Activated naive CD4-positive, alpha-beta T cell (primary cell): ENCODE measurements around the gene TBC1D17.
A peak's percentile ranks its signal among the peaks of the same experiment; 100 is the strongest.

Source experiments
- DNase-seq, 4 experiments: peaks; one replicate each; lab custom pipeline; 2025; lab: John Stamatoyannopoulos, UW

The TBC1D17 gene

GRCh38 chr19:49848938-49849337 is 28.6 kb upstream of the TBC1D17 start:
- DNase-seq: no peak

DNA sequence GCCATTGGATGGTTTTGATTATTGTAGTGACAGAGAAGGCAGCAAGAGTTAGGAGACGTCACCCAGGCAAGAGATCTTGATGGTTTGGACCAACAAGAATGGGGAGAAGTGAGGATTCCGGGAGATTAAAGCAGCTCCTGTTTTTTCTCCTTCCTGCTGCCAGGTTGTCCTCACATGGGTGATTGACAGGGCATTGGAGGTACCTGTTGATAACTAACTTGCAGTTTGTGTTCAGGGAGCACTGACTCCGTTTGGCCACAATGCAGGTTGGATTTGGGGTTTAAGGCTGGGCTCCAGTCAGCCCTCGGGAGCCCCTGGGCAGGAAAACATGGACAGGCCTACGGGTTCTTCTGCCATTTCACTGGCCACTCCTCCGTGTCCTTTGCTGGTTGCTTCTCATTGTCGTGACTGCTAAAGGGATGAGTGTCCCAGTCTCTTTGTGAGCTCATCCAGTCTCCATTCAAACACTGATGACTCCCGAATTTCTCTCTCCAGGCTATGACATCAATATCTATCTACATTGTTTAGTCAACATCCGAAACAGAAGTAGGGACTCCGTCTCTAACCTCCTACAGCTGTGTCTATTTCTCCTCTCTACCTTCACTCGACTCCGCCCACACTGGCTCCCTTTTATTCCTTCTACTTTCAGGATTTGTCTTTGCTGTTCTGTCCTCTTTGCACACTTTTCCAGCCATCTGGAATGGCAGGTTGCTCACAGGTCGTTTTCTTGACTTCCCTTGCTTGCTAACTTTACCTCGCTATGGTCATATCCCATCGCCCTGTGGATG is 27.9 kb upstream of the TBC1D17 start:
- DNase-seq: no peak

DNA sequence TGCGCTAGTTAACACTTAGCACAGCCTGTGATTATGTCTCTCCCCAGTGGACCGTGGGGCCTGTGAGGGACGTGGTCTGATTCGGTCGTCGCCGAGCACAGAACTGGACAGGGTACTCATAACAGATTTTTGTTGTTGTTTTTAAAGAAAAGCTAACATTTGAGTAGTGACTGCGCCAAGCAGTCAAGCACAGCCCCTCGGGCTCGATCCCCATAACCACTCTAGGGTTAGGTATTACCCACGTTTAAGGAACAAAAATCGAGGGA is 27.3 kb upstream of the TBC1D17 start:
- DNase-seq: no peak

DNA sequence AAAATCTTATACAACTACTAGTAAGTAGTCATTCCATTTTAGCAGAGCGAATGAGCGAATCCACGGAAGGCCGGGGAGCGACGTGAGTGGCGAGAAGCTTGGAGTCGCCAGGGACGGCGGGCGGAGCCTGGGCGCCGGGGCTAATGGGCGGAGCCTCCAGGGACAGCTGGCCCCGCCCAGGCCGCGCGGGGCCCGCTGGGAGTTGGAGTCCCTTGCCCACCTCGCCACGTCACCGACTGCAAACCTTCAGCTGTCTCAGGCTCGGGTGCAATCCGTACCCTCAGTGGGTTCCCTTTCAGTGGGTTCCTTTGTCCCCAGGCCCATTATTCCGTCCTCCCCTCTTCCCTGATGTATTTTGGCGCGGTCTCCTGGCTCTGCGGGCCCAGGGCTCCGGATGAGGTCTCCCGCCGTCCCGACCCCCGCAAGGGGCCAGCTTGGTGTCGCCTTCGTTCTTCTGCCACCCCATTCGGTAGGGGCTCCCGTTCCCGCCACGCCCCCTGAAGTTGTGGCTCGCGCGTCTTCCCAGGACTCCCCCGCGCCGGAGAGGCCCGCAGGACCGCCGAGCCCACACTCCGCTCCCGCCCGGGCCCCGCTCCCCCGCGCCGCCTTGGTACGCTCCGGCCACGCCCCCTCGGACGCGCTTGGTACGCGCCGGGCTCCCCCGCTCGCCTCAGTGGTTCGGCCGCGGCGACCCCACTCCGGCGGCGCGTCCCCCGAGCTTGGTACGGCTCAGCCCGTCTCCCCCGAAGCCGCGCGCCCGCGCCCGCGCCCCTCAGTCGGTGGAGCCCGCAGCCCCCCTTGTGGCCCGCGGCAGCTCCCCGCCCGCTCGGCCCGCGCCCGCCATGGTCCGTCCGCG is 26.8 kb upstream of the TBC1D17 start, which contains the start of gene PTOV1:
Gene PTOV1 (plus strand): TSS at position 673 of the 856 bp plus-strand sequence.
- DNase-seq: peak; percentile 67 to 84 (median 72)

DNA sequence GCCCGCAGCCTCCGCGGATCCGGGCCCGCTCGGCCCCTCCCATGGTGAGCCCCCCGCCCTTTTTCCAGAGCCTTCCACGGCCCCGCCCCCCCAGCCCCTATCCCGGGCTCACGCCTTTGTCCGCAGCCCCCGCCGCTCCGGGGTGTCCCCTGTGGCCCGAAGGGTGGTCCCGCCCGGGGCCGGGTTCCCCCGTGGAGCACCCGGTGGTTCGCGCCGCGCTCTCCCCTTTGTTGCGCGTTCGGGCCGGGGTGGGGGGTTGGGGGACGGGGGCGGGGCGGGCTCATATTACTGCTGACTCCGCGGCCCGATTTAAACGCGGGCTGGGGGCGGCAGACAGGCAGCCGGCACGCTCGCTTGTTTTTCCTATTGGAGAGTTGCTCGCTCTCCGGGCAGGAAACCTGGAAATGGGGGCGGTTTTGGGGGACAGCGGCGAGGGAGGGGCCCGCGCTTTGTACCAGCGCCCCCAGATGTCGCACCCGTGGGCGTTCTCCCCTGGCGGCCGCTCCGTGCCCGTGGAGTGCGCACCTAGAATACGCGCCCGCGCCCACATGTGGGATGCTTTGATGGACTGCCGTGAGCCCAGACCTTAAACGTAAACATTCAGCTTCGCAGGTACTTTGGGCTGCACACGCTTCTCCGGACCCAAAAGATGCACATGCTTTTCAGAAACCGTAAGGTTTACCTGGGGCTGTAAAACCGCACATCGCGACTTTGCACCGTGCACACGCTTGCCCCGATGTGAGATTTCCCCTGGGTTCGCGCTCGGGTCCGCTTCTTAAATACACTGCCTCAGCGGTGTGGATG is 25.8 kb upstream of the TBC1D17 start:
- peak in 1 of 4 experiments; percentile 47 for DNase-seq

- DNase-seq: no peak
Observed at GRCh38 chr19:49852631-49853126, 24.8 kb upstream of the TBC1D17 start.

GRCh38 chr19:49853852-49854377 is 23.6 kb upstream of the TBC1D17 start:
- DNase-seq: no peak

- no peak for DNase-seq
Observed at GRCh38 chr19:49854378-49855263, 22.9 kb upstream of the TBC1D17 start.

DNA sequence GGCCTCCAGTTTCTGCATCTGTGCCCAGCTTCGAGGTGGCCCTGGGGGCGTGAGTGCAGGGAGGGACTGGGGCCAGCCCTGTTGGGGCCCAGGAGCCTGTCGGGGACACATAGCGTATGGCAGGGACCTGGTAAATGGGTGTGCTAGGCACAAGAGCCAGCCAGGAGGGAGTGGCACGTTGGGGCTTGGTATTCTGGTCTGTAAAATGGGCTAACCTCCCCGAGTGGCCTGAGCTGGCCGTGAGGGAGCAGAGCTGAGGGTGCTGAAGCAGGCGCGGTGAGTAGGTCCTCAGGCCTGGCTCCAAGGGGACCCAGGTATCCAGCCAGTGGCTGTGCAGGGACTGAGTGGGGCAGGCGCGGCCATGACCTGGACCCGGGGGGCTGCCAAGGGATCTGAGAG is 22.2 kb upstream of the TBC1D17 start:
- no peak for DNase-seq

DNA sequence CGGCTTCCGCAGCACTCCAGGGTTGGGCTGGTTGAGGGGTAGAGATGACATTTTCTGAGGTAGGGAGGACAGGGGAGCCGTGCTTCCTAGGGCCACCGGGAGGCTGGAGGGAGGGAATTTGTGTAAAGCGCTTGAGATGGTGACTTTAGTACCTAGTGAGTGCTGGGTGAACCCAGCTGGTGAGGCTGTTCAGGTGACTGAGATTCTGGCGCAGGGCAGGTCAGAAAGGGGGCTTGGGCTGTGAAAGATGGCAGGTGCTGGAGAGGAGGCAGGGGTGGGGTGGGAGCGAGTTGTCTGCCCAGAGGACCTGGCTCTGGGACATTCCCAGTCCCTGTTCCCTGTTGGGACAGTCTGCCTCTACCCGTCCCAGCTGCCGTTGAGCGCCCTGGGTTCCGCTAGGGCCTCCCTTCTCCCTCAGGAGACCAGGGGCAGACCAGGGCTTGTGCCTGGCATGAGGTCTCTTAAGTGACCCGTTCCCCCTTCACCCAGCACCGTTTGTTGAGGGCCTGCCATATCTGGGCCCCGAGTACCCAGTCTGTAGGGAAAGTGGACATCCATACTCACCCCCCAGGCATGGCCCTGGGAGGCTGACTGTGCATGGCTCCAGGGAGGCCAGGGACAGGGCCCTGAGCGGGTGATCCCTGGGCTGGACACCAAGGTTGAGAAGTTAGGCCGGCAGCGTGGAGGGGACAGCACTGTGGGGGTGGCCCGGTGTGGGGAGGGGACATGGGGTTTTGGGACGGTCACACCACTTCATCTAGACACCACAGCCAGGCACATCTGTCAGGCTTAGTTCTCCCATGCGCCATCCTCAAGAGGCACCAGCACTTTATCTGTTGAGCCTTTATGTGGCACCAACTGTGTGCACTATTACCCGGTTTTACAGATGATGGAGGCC is 21.6 kb upstream of the TBC1D17 start:
- DNase-seq: no peak

- no peak for DNase-seq
Observed at GRCh38 chr19:49856574-49857021, 20.9 kb upstream of the TBC1D17 start.

DNA sequence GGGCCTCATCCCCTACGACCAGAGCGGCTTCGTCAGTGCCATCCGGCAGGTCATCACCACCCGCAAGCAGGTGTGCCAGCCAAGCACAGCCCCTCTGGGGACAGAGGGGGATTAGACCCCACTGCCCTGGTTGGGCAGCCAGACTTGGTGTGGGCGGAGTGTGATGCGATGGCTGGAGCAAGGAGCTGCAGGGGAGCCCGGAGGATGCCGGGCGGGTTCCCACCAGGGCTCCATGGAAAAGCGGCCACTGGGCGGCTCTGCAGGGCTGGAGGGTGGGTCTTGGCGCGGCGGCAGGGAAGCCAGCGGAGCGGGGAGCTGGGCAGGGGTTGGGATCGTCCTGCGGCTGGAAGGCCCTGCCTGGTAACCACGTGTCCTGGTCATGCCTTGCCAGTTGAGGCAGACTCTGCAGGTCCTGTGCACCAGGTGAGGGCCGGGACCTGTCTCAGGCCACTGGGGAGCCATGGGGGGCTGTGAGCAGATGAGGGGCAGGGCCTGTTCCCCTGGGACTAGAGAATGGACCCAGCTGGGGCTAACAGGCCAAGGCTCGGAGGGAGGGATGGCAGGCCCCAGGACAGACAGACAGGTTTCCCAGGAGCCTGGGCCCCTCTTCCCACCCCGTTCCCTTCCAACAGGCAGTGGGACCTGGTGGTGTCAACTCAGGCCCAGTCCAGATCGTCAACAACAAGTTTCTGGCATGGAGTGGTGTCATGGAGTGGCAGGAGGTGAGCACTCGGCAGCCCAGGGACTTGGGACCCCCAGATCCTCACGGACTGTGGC is 20.3 kb upstream of the TBC1D17 start:
- no peak for DNase-seq

- no peak for DNase-seq
Observed at GRCh38 chr19:49857838-49858087, 19.7 kb upstream of the TBC1D17 start.

GRCh38 chr19:49858088-49858985 is 19.2 kb upstream of the TBC1D17 start:
- DNase-seq: no peak

DNA sequence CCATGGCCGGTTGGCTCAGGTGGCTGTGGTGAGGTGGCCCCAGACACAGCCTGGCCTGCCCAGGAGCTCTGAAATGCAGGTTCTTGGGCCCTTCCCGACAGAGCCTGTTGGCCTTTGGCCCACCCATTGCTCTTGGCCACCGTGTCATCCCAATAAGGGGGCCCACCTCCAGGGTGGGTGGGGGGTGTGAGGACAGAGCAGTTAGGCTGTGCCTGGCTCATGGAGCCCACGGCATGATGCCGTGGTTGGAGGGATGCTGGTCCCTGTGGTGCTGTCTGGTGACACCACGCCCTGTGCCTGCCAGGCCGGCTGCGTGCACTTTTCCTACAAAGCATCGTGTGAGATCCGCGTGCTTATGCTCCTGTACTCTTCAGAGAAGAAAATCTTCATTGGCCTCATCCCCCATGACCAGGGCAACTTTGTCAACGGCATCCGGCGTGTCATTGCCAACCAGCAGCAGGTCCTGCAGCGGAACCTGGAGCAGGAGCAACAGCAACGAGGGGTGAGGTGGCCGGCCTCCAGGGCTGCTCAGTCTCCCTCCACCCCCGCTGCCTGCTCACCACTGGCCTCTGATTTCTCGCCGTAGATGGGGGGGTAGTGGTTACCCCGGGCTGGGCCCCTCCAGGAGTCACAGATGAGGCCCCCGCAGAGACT is 17.7 kb upstream of the TBC1D17 start:
- no peak for DNase-seq

DNA sequence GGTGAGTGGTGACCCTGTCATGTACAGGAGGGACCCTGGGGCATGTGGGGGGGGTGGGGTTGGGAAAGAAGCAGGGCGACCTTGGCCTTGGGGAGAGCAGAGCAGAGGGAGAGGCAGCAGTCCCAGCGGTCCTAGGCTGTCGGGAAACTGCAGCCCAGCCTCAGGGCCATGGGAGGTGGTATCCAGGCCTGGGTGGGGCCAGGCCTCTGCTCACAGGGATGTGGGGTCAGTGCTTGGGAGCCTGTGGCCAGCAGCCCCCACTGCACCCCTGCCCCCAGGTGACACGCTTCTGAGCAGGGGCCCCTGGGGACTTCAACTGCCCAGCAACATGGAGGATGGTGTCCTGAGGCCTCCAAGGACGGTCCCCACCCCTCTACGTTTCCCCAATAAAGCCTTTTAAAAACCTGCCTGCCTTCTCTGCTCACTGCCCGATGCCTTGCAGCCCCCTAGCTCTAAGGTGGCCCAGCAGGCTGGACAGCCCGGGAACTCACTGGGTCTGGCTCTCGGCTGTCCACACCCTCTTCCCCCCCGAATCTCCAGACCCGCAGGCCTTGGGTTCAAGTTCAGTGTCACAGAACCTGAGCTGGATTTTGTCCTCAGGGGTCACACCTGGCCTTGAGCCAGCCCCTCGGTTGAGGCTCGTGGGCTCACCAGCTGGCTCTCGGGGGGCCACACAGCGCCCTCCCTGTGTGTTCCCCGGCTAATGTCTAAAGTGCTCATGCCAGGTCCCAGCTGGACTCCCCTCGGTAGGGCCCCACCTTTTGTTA is 17.0 kb upstream of the TBC1D17 start:
- DNase-seq: no peak

- no peak for DNase-seq
Observed at GRCh38 chr19:49861107-49861506, 16.4 kb upstream of the TBC1D17 start.
